ENCODE results near the gene SEC14L1. TPM values are rescaled to one million over a fixed set of nuclear protein-coding genes. Genes with fewer than 3 reads are reported as not detected.

The SEC14L1 gene
- total RNA-seq, 1 experiment from 2014 or later, result 25.8 TPM

GRCh38 chr17:77193653-77194052 lies 52.9 kb downstream of the SEC14L1 start:
- DNase-seq (ENCODE audit: unreplicated experiment), result no peak
- BruUV-seq (replicated peaks), result no TSS peak
- Mint-ChIP-seq H3K4me1 (ENCODE audit: insufficient read depth, unreplicated experiment) (no peaks in the 10 kb centered on the region), H3K27me3 (ENCODE audit: insufficient read depth, unreplicated experiment) (no peaks in the 10 kb centered on the region), H3K36me3 (ENCODE audit: insufficient read depth, unreplicated experiment) (peaks cover 41% of the 10 kb centered on the region), H3K9me3 (ENCODE audit: unreplicated experiment) (no peaks in the 10 kb centered on the region), H3K27ac (ENCODE audit: low read depth, unreplicated experiment) (no peak overlapping the region), H3K4me3 (ENCODE audit: unreplicated experiment) (no peak overlapping the region)
- CTCF ChIA-PET, result no interaction called here
- intact Hi-C loops (cut with micrococcal nuclease), result no loop called here
- POLR2A ChIA-PET, result no interaction called here
- TF ChIP-seq, protein P1, sequence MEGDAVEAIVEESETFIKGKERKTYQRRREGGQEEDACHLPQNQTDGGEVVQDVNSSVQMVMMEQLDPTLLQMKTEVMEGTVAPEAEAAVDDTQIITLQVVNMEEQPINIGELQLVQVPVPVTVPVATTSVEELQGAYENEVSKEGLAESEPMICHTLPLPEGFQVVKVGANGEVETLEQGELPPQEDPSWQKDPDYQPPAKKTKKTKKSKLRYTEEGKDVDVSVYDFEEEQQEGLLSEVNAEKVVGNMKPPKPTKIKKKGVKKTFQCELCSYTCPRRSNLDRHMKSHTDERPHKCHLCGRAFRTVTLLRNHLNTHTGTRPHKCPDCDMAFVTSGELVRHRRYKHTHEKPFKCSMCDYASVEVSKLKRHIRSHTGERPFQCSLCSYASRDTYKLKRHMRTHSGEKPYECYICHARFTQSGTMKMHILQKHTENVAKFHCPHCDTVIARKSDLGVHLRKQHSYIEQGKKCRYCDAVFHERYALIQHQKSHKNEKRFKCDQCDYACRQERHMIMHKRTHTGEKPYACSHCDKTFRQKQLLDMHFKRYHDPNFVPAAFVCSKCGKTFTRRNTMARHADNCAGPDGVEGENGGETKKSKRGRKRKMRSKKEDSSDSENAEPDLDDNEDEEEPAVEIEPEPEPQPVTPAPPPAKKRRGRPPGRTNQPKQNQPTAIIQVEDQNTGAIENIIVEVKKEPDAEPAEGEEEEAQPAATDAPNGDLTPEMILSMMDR (IDR thresholded peaks at IDR 0.05; ENCODE audit: unreplicated experiment), result no peak

GRCh38 chr17:77194179-77194578 lies 53.4 kb downstream of the SEC14L1 start:
- Mint-ChIP-seq H3K36me3 (ENCODE audit: insufficient read depth, unreplicated experiment) (peaks cover 41% of the 10 kb centered on the region), H3K4me1 (ENCODE audit: insufficient read depth, unreplicated experiment) (no peaks in the 10 kb centered on the region), H3K27ac (ENCODE audit: low read depth, unreplicated experiment) (no peak overlapping the region), H3K27me3 (ENCODE audit: insufficient read depth, unreplicated experiment) (no peaks in the 10 kb centered on the region), H3K4me3 (ENCODE audit: unreplicated experiment) (no peak overlapping the region), H3K9me3 (ENCODE audit: unreplicated experiment) (no peaks in the 10 kb centered on the region)
- no peak for DNase-seq (ENCODE audit: unreplicated experiment)
- CTCF ChIA-PET, result no interaction called here
- TF ChIP-seq, protein P1 (IDR thresholded peaks at IDR 0.05; ENCODE audit: unreplicated experiment), result no peak
- intact Hi-C loops (cut with micrococcal nuclease), result no loop called here
- POLR2A ChIA-PET, result no interaction called here
- no TSS peak for BruUV-seq (replicated peaks)

DNA sequence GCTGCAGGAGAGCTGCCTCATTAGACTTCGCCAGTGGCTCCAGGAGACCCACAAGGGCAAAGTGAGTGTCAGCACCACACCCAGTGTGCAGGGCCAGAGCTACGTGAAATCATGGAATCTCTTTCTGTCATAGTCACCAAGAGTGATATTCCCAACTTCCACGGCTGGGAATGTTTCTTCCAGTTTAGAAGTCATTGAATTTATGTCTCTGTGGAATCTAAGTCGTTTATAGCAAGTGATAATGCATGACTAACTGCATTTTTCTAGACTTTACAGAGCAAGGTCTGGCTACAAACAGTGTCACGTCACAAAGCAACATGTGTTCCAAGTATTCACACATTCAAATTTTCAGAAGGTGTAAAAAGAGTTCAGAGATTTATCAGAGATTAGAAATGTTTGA lies 55.5 kb downstream of the SEC14L1 start:
- intact Hi-C loops (cut with micrococcal nuclease), result no loop called here
- Mint-ChIP-seq H3K4me1 (ENCODE audit: insufficient read depth, unreplicated experiment) (no peaks in the 10 kb centered on the region), H3K36me3 (ENCODE audit: insufficient read depth, unreplicated experiment) (peaks cover 57% of the 10 kb centered on the region), H3K9me3 (ENCODE audit: unreplicated experiment) (no peaks in the 10 kb centered on the region), H3K4me3 (ENCODE audit: unreplicated experiment) (no peak overlapping the region), H3K27me3 (ENCODE audit: insufficient read depth, unreplicated experiment) (no peaks in the 10 kb centered on the region), H3K27ac (ENCODE audit: low read depth, unreplicated experiment) (no peak overlapping the region)
- no TSS peak for BruUV-seq (replicated peaks)
- TF ChIP-seq, protein P1 (IDR thresholded peaks at IDR 0.05; ENCODE audit: unreplicated experiment), result no peak
- CTCF ChIA-PET, result no interaction called here
- POLR2A ChIA-PET, result interaction anchor here (0.6 kb wide), 1 partner anchor 53 kb away, joined by 4 read pairs; no protein-coding TSS in a partner anchor
- DNase-seq (ENCODE audit: unreplicated experiment), result no peak

DNA sequence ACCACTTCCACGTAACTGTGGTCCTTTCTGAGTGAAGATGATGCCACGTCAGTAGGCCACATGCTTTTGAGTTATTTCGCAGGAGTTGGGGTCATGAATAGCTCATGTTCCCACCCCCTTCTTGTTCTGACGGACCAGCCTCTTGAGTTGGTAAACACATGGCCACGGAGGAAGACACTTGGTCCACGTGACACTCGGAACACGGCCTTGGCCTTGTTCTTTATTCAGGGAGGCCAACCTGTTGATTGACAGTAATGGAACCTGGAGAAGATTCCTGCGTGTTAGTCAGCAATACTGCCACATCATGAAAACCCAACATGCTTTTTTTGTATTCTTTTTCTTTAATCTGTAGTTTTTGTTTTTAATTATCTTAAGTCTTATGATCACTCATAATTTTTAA lies 56.3 kb downstream of the SEC14L1 start:
- DNase-seq (ENCODE audit: unreplicated experiment), result no peak
- BruUV-seq (replicated peaks), result no TSS peak
- no peaks in the 10 kb centered on the region for H3K4me1 Mint-ChIP-seq (ENCODE audit: insufficient read depth, unreplicated experiment)
- H3K27ac Mint-ChIP-seq (ENCODE audit: low read depth, unreplicated experiment), result no peak overlapping the region
- TF ChIP-seq, protein P1 (IDR thresholded peaks at IDR 0.05; ENCODE audit: unreplicated experiment), result no peak
- ChIA-PET CTCF (no interaction called here), POLR2A (no interaction called here)
- peaks cover 64% of the 10 kb centered on the region for H3K36me3 Mint-ChIP-seq (ENCODE audit: insufficient read depth, unreplicated experiment)
- no peaks in the 10 kb centered on the region for H3K9me3 Mint-ChIP-seq (ENCODE audit: unreplicated experiment)
- H3K27me3 Mint-ChIP-seq (ENCODE audit: insufficient read depth, unreplicated experiment), result no peaks in the 10 kb centered on the region
- no peak overlapping the region for H3K4me3 Mint-ChIP-seq (ENCODE audit: unreplicated experiment)
- intact Hi-C loops (cut with micrococcal nuclease), result no loop called here

Measured in MCF 10A (cell line).